NCI-H748 (cell line): ENCODE data around the gene KLF3.

Experiments
- DNase-seq: peaks from one replicate; lab custom pipeline; 2025; ENCODE audit not compliant: unreplicated experiment; lab: John Stamatoyannopoulos, UW

Gene KLF3

DNA sequence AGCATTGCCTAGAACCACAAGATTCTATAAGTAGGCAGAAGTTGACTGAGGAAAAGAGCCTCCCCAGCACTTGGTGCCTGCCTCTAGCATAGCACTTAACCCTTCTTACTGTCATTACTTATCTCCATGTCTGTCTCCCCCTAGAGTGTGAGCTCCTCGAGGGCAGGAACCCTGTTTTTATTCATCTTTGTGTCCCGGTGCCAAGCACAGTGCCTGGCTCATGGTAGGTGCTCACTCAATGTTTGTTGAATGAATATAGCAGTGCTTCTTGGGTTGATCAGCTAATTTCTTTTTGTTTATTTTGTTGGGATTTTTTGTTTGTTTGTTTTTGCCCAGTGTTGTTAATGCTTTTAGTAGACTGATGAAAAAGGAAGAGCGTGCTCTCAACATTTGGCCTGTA lies 30.3 kb downstream of the KLF3 start:
- DNase-seq: no peak

DNA sequence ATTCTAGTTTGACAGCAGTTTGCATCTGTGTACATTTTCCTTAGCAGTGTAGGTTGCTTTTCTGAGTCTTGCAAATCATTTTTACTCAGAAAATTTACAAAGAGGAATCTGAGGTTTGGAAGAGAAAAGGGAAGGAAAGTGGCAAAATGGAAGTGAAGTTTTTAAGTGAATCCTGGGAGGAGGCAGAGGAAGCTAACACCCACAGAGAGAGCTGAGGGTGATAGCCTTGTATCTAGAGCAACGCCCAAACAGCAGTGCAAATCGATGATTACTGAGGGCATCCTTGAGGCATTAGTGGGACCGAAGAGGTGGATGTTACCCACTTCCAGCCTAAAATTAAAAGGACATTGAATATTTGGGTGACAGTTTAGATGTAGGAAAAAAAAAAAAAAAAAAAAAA lies 31.8 kb downstream of the KLF3 start:
- no peak for DNase-seq

DNA sequence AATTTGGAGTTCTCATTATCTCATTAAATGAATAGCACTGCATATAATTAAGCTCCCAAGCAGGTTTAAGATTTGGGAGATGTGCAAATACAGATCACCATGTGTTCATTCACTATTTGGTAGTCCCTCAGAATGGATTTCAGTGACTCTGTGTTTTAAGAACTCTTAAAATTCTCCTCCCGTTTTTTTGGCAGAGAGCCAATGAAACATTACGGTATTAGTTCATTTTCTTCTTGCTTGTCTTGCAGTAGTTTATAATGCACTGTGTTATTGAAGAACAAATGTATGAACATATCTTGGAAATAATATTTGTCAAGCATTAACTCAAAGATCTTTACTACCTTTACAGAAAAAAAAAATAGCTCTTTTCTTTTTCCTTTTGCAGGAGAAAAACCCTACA lies 32.7 kb downstream of the KLF3 start:
- no peak for DNase-seq

DNA sequence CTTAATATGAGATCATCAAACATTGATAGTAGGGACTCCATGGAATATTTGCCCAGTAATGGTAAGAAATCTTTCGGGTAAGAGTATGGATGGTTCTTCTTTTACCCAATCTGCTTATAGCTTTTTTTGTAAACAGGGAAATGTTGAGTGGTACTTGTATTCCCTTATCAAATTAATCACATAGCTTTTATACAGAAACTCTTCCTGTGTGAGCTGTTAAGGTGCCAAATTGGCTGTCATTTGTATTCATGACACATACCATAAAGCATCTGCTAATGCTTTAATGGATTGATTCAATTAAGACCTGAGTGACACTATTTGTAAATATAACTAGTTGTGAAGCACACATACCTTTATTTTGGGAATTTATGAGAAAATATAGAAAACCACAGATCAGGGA lies 34.2 kb downstream of the KLF3 start:
- DNase-seq: no peak

DNA sequence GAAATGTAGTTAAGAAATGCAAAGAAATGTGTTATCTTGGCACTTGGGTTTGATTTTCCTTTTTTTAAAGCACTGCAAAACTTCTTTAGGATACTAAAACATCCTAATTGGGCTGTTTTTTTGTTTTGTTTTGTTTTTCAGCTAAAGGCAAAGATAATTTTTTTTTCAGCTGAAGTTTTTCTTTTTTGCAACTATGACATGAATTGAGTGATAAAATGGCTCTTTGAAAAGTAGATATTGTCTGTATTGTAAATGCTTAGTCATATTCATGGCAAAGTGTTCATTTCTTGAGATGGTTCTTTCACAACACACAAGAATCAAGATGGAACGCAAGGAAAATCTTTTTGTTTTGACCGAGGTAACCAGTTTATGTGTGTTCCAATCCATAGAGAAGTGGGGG lies 35.1 kb downstream of the KLF3 start:
- DNase-seq: no peak

DNA sequence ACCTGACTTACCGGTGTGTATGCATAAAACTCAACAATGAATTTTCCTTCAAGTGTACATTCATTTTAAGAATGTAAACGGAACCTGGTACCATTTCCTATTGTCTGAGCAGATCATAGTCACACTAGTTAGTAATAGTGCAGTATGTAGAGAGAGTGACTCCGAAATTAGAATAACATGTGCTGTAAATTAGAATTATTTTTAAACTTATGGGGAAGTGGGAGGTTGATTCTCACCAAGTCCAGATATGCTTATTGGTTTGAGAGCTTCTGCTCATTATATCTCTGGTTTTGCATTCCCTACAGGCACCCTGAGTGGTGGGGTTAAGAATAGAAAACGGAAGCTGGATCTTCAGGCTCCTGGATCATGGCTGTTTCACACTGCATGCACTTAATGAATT lies 39.6 kb downstream of the KLF3 start:
- DNase-seq: no peak

DNA sequence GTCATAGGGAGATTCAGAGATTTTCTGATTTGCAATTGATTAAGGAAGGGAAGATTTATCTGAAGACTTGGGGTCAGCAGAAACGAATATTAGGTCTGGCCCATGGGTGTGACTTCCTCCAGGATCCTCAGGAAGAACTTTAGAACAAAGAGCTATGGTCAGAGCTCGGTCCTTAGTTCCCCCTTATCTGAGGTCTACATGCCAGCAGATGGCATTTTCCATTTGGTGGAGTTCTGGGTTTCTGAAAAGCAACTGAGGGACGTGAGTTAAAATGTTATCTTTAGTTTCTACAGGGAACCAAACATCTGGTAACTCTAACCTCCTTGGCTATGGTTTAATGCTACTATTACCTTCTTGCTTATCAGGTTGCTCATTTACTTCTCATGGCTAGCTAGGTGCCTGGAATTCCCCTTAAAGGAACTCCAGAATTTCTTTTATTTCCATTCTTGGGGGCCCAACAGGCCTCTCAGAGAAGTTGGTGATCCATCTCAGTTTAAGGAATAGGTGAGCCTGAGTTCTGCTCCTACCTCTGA lies 40.7 kb downstream of the KLF3 start:
- no peak for DNase-seq

DNA sequence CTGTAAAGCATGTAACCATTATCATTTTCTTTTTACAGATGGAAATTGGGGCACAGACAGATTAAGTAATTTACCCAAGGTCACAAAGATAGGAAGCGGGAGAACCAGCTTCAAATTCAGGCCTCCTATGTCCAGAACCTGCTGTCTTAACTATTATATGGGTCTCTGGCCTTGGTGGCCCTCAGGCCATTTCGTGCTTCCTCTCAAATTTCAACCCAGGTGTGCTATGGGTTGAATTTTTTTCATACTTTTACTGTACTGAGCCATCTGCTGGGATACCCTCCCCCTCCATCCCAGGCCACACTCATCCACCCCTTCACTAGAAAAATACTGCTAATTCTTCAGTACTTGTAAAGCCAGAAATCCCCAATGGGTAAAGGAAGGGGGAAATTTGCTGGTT lies 42.3 kb downstream of the KLF3 start:
- DNase-seq: no peak

DNA sequence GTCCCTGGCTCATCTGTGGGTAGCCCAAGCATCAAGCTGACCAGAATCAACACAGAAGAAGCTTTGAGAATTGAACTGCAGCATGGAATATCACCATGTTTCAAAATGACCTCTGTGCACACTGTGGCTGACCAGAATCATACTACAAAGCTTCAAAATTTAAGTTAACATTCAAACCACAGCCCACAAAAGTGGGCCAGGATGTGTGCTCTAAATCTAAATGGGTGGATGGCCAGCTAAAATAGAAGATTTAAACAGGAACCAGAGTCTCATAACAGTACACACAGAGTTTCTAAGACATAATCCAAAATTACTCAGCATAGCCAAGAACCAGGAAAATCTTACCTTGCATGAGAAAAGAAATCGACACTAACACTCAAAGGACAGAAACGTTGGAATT lies 46.1 kb downstream of the KLF3 start:
- no peak for DNase-seq

DNA sequence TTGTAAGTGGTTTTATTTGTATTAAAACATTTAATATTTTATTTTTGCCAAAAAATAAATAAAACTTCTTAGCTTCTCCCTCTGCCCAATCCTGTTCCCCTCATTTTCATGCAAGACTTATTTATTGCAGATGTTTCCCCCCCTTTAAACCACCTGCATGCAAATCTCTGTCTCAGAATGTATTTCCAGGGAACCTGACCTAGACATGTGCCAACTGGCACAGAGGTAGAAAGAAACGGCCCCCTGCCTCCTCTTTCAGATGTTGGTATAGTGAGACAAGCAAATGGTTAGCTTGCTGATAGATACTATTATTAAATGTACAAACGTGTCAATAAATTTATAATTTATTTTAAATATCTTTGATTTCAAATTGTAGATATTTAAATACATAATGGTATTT lies 47.1 kb downstream of the KLF3 start:
- no peak for DNase-seq

DNA sequence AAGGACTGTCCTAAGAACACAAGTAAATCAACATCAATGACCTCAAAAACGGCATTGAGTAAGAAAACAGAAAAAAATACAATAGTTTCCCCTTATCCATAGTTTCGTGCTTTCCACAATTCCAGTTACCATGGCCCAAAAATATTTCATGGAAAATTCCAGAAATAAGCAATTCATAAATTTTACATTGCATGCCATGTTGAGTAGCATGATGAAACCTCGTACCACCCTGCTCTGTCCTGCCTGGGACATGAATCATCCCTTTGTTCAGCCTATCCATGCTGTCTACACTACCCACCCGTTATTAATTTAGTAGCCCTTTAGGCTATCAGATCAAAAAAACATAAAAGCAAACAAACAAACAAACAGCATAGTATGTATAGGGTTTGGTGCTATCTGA lies 51.1 kb downstream of the KLF3 start:
- no peak for DNase-seq

DNA sequence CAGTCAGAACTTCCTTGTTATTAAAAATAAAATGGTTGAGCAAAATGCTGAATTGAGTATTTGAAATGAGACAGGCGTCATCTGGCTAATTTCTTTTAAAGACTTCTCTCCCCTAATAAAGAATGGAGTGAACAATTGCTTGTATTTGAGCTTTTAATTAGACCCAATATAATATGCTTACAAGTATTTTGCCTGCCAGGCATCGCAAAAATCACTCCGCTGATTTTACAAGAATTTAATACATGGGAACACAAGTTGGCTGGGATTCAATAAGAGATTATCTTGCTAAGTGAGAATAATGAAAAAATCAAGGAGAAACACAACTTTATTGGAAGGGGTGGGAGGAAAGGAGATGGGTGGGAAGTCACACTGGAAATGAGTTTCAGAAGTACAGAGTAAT lies 52.3 kb downstream of the KLF3 start:
- no peak for DNase-seq

DNA sequence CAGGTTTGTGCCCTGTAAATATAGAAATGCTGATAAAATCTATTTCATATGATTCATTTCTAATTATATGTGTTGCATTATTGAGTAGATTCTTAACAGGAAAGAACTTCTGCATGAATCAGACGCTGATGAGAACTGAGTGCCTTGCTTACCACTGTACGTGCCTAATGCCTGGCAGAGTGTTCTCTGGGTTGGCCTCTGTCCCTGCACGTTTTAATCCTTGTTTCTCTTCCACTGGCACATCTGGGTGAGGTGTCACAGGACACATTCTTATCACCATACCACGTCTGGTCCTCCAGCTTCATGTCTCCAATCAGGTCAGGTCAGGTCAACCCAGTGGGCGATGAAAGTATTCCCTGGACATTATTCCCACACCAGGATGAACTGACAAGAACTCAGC lies 53.6 kb downstream of the KLF3 start:
- DNase-seq: no peak

DNA sequence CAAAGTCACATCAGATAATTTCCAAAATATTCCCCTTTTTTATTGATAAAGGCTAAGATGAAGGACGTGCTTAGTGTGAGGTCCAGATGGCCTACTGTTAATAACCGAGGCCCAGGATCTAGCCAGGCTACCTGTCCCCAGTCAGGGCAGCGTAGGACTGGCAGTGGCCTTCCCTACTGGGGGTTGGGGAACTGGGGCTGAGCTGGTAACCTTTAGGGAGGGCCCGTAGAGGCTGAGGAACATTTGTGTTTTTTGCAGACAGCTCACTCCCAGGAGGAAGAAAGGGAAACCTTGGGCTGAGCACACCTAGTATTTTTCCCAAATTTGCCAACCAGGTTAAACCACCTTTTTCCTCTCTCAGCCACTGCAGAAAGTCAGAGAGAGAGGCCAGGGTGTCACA lies 59.1 kb downstream of the KLF3 start:
- no peak for DNase-seq

DNA sequence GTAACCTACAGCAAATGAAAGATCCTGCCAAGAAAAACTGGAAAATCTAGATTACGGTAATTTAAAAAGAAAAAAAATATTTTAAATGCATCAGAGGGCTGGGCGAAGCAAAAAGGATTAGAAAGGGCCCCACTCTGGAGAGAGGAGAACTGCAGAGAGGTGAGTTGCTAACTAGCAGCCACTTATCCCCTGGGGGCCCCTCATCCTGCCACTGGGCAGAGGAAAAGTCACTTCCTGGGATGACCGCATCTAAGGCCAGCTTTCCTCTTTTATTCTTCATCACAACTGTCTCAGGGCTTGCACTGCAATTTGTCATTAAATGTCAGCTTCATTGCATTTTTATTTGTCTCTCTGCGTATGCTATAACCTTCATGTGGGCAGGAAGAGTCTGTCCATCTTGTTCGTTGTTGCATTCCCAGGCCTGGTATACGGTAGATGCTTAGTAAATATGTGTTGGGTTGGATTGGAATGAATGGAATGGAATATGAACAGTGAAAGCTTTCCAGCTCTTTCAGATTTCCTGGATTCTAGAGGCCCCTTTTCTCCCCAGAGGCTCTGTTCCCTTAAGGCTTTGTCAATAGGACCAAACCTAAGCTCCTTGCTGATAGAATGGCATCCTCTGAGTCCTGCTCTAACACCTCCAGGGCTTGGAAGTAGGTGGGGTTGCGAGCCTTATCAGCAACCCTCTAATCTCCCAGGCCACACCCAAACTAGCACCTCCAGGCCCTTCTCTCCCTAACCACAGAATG lies 59.9 kb downstream of the KLF3 start:
- DNase-seq: no peak

DNA sequence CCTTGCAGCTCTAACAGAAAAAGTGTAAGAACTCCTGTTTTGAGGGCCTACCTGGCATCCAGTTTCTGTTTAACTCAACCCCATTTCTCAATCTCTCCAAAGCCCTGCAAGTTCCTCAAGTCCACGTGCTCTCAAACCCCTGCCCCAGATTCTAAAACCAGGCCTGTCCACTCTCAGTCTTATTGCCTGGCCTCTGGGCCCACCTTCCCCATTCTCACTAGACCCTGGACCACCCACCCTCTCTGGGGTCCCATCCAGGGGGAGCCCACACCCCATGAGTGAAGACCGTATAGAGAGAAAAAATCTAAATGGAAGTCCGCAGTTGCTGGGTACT lies 60.4 kb downstream of the KLF3 start:
- no peak for DNase-seq

DNA sequence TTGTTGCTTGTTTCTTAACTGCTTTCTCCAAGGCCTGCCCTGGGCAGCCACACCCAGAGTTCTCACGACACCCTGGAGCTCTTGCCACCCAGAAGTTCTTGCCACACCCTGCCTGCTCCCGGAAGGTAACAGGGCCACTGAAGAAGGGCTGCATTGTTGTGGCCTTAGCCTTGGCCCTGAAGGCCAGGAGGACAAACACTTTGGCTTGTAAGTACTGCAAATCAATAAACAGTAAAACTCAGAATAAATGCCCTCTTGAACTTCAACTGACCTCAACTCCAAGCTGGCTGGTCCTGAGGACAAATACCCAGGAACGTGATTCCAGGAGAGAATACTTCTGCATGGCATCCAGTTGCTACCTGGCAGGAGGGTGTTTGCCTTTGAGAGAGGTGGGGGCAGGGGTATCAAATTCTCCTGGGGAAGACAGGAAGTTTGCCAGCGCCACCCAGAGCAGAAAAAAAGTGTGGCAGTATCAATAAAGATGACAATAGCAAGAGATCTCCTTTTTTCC lies 64.7 kb downstream of the KLF3 start:
- peak; percentile 64 for DNase-seq

DNA sequence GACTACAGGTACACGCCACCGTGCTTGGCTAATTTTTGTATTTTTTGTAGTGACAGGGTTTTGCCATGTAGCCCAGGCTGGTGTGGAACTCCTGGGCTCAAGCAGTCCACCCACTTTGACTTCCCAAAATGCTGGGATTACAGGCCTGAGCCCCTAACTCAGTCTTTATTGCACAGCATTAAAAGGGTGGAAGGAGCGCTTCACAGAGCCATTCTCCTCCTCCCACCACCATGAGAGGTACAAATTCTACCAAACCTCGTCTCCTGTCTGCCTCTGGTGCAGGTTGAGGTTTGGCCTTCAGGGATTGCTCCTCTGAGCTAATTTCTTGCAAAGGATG lies 66.5 kb downstream of the KLF3 start:
- no peak for DNase-seq

DNA sequence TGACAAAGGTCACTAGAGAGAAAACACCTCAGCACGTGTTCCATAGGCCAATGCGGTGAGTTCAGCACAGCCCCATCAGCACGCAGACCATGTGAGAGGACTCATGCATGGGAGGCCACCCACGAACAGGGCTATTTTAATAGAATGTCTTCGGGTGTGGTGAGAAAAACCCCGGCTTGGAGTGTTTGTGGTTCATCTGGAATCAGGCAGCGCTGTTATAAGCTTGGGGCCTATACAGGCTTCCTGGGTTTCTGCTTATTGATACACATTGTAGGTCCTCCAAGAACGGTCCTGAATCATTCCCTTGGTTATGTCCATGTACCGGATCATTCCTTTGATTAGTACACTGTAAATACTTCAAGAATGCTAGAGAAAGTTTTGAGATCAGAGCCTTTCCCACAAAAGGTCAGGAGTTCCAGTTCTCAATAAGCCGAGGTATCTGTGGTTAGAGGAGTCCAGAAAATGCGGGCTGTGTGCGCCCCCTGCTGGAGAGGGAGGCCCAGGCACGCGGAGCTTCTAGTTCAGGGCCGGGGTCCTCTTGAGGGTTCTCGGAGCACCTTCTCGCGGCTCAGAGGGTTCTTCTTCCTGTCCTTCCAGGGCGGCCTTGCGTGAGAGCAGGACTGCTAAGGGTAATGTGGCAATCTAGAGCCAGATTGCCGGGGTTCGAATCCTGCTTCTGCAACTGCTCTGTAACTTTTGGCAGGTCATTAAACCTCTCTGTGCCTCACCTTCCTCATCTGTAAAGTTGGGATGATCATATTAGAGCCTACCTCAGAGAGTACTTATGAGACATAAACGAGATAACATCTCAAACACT lies 67.0 kb downstream of the KLF3 start:
- peak; percentile 56 for DNase-seq

DNA sequence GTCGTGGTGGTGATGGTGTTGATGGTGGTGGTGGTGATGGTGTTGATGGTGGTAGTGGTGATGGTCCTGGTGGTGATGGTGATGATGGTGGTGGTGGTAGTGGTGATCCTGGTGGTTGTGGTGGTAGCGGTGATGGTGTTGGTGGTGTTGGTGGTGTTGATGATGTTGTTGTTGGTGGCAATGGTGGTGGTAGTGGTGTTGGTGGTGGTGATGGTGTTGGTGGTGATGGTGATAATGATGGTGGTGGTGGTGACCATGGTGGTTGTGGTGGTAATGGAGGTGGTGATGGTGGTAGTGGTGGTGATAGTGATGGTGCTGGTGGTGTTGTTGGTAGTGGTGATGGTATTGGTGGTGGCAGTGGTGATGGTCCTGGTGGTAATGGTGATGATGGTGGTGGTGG lies 69.7 kb downstream of the KLF3 start:
- no peak for DNase-seq

DNA sequence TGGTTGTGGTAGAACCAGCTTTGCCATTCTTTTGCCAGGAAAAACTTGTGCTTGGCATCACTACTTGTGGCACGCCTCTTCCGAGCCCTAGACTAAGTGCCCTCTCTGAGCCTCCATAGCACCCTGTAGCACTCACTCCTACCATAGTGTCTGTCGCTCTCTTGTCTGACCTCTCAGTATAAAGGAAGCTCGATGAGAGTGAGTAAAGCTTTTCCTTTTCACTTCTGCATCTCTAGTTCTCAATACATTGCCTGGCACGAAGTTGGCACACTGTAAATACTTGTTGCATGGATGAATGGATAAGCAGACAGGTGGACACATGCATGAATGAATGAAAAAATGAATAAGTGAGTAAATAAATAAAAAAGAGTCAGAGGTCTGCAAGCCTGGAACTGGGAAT lies 70.4 kb downstream of the KLF3 start:
- no peak for DNase-seq

DNA sequence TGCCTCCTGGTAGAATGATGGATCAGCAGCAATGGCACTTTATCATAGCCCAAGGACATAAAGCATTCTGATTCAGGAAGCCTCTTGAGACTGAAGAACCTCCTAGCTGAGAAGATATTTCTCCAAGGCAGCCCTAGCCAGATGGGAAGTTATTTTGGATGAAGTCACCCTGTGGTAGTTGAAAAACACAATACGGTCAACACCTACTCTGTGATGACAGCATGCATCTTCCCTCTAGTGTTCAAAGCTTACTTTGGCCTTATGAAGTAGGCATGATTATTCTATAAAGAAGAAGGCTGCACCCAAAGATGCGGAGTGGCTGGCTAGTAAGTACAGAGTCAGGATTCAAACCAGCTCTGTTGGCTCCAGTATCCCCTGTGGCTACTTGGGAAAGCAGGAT lies 70.9 kb downstream of the KLF3 start:
- DNase-seq: no peak

DNA sequence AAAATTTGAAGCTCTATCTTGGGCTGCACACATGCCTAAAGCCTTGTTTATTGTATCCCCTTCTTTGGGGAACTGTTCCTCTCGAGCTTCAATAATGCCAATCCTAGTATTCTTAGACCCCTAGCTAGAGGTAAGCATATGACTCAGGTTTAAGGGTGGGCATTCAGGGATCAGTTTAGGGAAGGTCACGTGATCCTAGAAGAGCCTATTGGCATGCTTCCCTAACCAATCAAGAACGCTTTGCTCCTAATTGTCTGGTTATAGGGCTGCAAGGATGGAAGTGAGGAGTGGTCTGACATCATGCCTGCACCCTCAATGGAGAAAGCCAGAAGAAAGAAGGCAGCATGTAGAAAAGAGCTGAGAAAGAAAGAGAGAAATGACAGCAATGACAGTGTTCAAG lies 71.9 kb downstream of the KLF3 start:
- DNase-seq: no peak
